ENCODE results near the gene KRTAP16-1.
"Not testable (repeated sequence)": the region's sequence is repeated elsewhere in the genome, so short reads cannot be mapped to it uniquely, and the experiment has no call there.

The KRTAP16-1 gene, protein sequence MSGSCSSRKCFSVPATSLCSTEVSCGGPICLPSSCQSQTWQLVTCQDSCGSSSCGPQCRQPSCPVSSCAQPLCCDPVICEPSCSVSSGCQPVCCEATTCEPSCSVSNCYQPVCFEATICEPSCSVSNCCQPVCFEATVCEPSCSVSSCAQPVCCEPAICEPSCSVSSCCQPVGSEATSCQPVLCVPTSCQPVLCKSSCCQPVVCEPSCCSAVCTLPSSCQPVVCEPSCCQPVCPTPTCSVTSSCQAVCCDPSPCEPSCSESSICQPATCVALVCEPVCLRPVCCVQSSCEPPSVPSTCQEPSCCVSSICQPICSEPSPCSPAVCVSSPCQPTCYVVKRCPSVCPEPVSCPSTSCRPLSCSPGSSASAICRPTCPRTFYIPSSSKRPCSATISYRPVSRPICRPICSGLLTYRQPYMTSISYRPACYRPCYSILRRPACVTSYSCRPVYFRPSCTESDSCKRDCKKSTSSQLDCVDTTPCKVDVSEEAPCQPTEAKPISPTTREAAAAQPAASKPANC

DNA sequence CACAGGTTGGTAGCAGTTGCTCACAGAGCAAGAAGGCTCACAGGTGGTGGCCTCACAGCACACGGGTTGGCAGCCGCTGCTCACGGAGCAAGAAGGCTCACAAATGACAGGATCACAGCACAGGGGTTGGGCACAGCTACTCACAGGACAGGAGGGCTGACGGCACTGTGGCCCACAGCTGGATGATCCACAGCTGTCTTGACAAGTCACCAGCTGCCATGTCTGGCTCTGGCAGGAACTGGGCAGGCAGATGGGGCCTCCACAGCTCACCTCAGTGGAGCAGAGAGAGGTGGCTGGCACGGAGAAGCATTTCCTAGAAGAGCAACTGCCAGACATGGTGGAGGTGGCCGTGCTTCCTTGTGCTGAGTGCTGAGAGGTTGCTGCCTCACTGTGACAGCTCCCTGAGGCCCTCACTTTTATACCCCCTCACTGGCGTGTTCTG is at the start of gene KRTAP16-1:
TSS of gene KRTAP16-1 (minus strand) at position 392 of the 442 bp plus-strand sequence. CDS start at position 336, 56 bp downstream.
- DNase-seq (ENCODE audit: low spot score): no peak

DNA sequence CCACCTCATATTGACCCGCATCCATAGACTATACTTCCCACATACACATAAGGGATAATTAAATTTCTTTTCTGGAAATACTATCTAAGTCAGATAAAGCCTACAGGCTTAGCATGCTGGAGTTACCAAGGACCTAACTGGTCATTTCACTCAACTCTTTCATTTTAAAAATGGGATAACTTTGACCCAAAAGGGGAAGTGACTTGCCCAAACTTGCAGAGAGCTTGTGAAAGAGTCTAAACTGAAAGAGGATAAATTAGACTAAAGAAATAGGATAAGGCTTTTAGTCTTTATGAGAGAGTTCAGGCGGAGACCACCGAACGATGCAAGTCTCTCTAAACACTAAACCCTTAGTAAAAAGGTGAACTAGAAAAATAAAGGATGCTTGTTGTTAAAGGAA is 45.4 kb upstream of the KRTAP16-1 start:
- no peak for DNase-seq (ENCODE audit: low spot score)

GRCh38 chr17:41352597-41353366 is 43.7 kb upstream of the KRTAP16-1 start:
- DNase-seq (ENCODE audit: low spot score): no peak

DNA sequence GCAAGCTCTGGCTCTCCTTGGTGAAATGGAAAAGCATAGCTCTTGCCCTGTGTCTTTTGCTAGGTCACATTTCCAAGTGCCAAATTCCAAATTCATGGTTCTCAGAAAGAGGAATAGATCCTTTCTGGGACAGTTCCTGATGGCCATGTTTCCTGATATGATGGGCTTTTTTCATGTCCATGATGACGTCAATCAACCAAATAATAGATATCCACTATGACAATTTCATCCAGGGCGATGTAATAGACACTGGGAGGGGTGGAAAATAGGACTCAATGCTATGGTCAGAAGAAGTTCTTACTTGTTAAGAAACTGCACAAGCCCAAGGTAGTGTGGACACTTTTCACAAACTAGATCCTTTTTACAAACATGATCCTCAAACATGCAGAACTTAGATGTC is 42.1 kb upstream of the KRTAP16-1 start:
- no peak for DNase-seq (ENCODE audit: low spot score)

GRCh38 chr17:41350381-41350878 is 41.3 kb upstream of the KRTAP16-1 start, which contains the start of gene KRT33A:
TSS of gene KRT33A (minus strand) at chr17:41350828. CDS start at chr17:41350767, 61 bp downstream.
- DNase-seq (ENCODE audit: low spot score): not testable (repeated sequence)

GRCh38 chr17:41347869-41348760 is 39.0 kb upstream of the KRTAP16-1 start:
- DNase-seq (ENCODE audit: low spot score): no peak

- DNase-seq (ENCODE audit: low spot score): not testable (repeated sequence)
Measured at GRCh38 chr17:41346421-41346820, 37.3 kb upstream of the KRTAP16-1 start.

DNA sequence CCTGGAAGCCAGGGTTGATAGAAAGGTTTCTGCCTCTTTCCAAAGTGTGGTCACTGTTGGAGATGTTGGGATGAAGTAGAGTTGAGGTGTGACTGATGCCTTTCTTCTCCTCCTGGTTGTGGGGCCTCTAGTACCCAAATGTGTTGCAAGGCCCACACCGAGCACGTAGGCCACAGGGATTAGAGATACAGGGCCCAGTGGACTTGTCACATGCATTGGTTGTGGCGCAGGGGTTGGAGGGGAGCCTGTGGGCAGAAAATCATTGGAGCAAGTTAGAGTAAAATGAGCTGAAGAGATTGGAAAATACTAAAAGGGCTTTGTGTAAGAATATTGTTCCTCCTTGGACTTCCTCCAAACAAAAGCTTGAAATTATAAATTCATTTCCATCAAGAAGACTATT is 36.9 kb upstream of the KRTAP16-1 start:
- DNase-seq (ENCODE audit: low spot score): no peak

- no peak for DNase-seq (ENCODE audit: low spot score)
Measured at GRCh38 chr17:41343029-41343428, 33.9 kb upstream of the KRTAP16-1 start.

GRCh38 chr17:41340934-41341861 is 32.1 kb upstream of the KRTAP16-1 start:
- DNase-seq (ENCODE audit: low spot score): no peak

GRCh38 chr17:41340494-41340893 is 31.4 kb upstream of the KRTAP16-1 start:
- no peak for DNase-seq (ENCODE audit: low spot score)

DNA sequence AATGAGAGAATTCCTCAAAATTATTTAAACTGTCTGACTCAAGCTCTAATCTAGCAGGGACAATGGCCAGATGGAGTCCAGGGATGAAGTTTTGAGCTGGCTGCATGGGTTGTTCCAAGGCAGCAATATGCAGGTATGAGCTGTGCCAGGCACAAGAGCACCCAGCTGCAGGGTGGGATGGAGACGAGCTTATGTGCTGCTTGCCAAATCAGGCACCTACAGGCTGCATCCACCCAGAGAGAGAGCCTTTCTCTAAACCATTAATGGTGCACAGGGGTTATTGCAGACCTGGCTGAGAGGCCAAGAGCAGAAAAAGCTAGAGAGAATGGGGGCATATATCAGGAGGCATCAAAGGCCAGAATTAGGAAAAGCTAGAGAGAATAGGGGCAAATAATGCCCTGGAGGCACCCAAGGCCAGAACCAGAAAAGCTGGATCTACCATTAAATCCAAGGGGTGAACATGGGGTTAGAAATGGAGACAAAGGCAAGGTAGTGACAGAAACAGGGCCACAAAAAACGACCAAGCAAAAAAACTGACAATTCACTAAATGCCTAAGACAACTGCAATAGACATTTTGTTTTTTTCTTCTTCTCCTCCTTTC is 30.6 kb upstream of the KRTAP16-1 start:
- no peak for DNase-seq (ENCODE audit: low spot score)

DNA sequence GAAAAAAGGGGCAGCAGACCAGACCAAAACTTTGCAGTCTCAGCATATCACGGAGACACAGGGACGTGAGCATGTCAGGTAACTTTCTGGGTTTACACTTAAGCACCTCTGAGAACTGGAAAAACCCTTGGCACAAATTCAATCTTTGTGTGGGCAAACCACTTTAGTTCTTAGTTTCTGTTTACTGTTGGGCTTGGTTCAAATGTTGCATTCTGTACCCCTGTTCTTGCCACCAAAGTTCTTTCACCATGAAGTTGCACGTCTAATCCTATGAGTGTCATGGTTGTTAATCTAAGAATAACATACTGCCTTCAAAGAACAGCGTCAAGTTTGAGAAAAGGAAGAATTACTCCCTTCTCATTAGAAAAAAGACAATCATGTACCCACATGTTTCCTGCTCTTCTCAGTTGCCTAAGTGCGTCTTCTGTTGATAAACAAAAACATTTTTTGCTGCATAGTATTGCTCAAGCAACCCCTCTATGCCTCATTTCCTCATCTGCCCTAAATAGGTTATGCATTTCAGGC is 29.9 kb upstream of the KRTAP16-1 start:
- no peak for DNase-seq (ENCODE audit: low spot score)

DNA sequence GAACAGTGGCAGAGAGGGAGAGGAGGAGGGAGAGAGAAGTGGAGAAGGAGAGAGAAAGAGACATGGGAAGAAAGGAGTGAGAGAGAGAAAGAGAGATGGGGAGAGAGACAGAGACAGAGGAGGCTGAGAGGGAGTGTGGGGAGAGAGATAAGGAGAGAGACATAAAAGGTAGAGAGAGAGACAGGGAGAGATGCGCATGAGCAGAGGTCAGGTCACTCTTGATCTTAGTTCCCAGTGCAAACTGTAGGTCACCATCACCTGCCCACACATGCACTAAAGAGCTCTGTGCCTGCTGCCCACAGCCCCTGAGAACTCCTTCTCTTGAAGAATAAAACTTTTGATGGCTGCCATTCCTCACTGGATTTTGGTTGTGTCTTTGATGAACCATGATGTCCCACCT is 26.6 kb upstream of the KRTAP16-1 start:
- DNase-seq (ENCODE audit: low spot score): no peak

DNA sequence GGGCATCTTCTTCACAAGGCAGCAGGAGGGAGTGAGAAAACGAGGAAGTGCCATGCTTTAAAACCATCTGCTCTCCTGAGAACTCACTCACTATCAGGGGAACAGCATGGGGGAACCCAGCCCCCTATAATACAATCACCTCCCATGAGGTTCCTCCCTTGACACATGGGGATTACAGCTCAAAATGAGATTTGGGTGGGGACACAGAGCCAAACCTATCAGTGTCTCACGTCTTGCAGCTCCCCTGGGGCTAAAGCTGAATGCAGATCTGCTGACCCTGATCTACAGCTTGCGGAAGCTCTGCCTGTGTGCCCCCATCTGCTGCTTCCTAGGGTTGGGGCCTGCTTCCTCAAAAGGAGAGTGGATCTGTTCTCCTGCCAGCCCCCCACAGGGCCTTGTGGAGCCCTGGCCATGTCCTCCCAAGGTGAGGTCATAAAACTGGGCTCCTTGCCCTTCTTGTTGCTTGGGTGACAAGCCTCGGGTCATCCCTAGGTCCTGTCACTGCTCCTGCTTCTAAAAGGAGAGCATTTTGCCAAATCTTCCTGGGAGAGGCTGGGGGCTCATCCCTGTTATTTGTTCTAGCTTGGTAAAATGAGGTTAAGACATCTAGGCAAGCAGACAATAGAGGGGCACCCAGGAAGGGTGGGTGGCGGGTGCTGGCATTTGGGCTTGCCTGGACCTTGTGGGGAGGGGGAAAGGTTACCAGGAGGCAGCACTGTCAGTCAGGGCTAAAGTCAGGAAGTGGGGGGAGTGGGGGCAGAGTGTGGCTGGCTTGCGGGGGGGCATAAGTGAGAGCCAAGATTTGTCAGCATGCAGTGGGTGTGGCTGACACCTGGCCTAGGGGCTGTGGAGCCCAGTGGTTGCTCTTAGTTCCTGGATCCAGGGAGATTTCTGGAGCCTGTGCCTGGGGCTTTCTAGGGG is 25.5 kb upstream of the KRTAP16-1 start:
- DNase-seq (ENCODE audit: low spot score): no peak

DNA sequence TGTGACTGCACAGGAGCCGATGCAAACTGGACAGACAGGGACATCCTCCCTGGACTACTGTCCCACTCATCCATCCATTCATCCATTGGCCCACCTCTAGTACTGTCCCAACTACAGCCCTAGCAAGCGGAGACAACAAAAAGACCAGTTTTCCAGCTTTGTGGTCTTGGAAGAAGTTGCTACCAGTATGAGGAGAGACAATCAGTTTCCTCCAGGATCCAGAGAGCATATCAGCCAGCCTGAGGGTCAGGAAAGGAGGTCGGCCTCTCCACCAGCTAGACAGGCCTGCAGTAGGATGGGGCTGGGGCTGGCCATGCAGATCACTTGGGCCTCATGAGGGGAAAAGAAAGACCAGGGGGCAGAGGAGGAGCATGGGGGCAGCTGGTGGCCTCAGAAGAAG is 24.7 kb upstream of the KRTAP16-1 start:
- DNase-seq (ENCODE audit: low spot score): no peak

DNA sequence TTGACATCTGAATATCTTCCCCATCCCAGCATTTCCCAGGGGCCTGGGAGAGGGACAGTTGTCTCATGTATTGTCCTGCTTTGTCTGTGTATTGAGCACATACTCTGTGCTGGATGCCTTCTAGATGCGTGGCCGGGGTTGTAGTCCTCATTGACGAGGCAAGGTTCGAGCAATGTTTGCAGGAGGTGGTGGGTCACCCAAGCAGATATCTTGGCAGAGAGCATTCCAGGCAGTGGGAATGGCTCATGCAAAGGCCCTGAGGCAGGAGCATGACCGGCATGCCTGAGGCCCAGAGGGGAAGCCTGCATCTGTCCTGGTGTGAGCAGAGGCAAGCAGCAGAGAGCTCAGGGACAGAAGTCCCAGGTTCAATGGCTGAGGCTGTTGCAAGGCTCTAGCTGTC is 24.0 kb upstream of the KRTAP16-1 start:
- no peak for DNase-seq (ENCODE audit: low spot score)

GRCh38 chr17:41332239-41332638 is 23.1 kb upstream of the KRTAP16-1 start:
- no peak for DNase-seq (ENCODE audit: low spot score)

DNA sequence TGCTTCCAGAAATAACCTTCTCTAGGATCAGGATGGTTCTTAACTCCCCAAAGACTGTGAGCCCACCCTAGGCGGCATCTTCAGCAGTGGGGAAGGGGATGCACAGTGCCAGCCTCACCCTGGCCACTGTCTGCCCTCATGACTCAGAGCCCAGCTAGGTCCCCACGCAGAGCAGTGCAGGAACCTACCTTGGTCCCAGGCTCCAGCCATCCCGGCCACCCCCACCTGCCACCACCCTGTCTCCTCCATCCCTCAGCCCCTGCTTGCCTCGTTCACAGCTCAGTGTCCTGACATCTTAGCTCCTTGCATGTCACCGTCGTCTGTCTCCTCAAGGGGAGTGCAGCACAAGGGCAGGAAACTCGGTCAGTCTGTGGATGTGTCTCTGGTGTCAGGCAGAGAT is 22.5 kb upstream of the KRTAP16-1 start:
- no peak for DNase-seq (ENCODE audit: low spot score)

All from D341Med (cell line).